ENCODE measurements around the gene CAMKK2.
"Not testable (repeated sequence)": the region's sequence is repeated elsewhere in the genome, so short reads cannot be mapped to it uniquely, and the experiment has no call there.

The CAMKK2 gene

DNA sequence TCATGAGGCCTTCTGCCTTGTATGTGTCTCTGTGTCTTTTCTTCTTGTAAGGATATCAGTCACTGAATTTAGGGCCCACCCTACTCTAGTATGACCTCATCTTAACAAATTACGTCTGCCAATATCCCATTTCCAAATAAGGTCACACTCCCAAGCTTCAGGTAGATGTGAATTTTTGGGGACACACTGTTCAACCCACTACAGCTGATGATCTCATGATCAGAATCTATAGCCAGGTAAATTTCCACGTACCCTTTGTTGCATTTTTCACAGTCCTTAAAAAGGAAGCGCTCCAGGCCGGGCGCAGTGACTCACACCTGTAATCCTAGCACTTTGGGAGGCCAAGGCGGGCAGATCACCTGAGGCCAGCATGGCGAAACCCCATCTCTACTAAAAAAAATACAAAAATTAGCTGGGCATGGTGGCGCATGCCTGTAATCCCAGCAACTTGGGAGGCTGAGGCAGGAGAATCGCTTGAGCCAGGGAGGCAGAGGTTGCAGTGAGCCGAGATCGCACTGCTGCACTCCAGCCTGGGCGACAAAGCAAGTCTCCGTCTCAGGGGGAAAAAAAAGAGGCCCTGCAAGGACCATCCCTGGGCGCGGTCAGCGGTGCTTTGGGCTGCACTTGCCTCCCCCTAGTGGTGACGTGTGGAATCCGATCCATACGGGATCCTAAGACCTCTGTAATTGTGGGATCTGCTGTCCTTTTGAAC lies 66.5 kb downstream of the CAMKK2 start:
- H3K4me3 ChIP-seq (ENCODE audit: insufficient read depth, low read depth, low read length, poor library complexity, severe bottlenecking); H3K9me3 ChIP-seq (ENCODE audit: control insufficient read depth, low read length); H3K27me3 ChIP-seq (replicated peaks; ENCODE audit: control insufficient read depth, insufficient read depth, low read length, poor library complexity, severe bottlenecking); H3K27ac ChIP-seq (ENCODE audit: insufficient read depth, low read length, poor library complexity, severe bottlenecking): not testable (repeated sequence)
- peak; percentile 27 to 46 (median 27) for DNase-seq
- H3K4me1 ChIP-seq (ENCODE audit: control insufficient read depth, insufficient read depth, low read length, poor library complexity, severe bottlenecking): peaks cover 23% of the 10 kb centered on the region
- H3K36me3 ChIP-seq (ENCODE audit: control insufficient read depth, insufficient read depth, low read length): peaks cover 40% of the 10 kb centered on the region

GRCh38 chr12:121228919-121229665 lies 67.4 kb downstream of the CAMKK2 start:
- peaks cover 34% of the 10 kb centered on the region for H3K36me3 ChIP-seq (ENCODE audit: control insufficient read depth, insufficient read depth, low read length)
- H3K27ac ChIP-seq (ENCODE audit: insufficient read depth, low read length, poor library complexity, severe bottlenecking): no peak overlapping the region
- peaks cover 31% of the 10 kb centered on the region for H3K4me1 ChIP-seq (ENCODE audit: control insufficient read depth, insufficient read depth, low read length, poor library complexity, severe bottlenecking)
- no peak overlapping the region for H3K4me3 ChIP-seq (ENCODE audit: insufficient read depth, low read depth, low read length, poor library complexity, severe bottlenecking)
- DNase-seq: no peak
- no peaks in the 10 kb centered on the region for H3K27me3 ChIP-seq (replicated peaks; ENCODE audit: control insufficient read depth, insufficient read depth, low read length, poor library complexity, severe bottlenecking)
- H3K9me3 ChIP-seq (ENCODE audit: control insufficient read depth, low read length): no peaks in the 10 kb centered on the region

DNA sequence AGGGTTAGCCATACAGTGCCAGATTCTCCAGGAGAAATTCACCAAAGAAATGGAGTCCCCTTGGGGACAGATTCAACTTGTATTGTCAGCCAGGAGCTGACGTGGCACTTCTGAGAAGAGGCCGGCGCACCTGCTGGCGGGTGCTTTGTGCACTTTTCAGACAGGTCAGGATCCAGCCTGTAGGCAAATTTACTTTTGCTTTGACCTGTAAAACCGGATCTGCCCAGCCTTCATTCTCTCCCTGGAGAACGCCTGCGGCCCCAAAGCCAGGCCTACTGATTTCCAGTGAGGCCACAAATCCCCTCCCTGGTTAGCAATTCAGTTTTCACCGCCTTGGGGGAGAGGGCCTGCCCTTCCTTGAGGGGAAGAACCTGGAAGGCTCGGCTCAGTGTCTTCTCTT lies 69.2 kb downstream of the CAMKK2 start:
- Histone ChIP-seq H3K9me3 (ENCODE audit: control insufficient read depth, low read length) (no peaks in the 10 kb centered on the region), H3K36me3 (ENCODE audit: control insufficient read depth, insufficient read depth, low read length) (peaks cover 17% of the 10 kb centered on the region), H3K4me3 (ENCODE audit: insufficient read depth, low read depth, low read length, poor library complexity, severe bottlenecking) (no peak overlapping the region), H3K27me3 (replicated peaks; ENCODE audit: control insufficient read depth, insufficient read depth, low read length, poor library complexity, severe bottlenecking) (no peaks in the 10 kb centered on the region), H3K4me1 (ENCODE audit: control insufficient read depth, insufficient read depth, low read length, poor library complexity, severe bottlenecking) (peaks cover 45% of the 10 kb centered on the region), H3K27ac (ENCODE audit: insufficient read depth, low read length, poor library complexity, severe bottlenecking) (no peak overlapping the region)
- no peak for DNase-seq

- H3K4me1 ChIP-seq (ENCODE audit: control insufficient read depth, insufficient read depth, low read length, poor library complexity, severe bottlenecking): peaks cover 45% of the 10 kb centered on the region
Observed at GRCh38 chr12:121226871-121227270, 69.6 kb downstream of the CAMKK2 start.

DNA sequence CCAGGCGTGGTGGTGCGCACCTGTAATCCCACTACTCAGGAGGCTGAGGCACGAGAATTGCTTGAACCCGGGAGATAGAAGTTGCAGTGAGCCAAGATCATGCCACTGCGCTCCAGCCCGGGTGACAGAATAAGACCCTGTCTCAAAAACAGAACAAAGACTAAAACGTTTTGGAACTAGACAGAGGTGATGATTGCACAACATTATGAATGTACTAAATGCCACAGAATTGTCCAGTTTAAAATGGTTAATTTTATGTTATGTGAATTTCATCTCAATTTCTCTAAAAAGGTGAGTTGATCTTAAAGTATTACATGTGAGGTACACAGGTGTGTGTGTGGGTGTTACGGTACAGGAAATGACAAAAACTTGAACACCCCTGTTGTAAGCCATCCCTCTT lies 70.1 kb downstream of the CAMKK2 start:
- Histone ChIP-seq H3K27ac (ENCODE audit: insufficient read depth, low read length, poor library complexity, severe bottlenecking) (no peak overlapping the region), H3K4me1 (ENCODE audit: control insufficient read depth, insufficient read depth, low read length, poor library complexity, severe bottlenecking) (peaks cover 45% of the 10 kb centered on the region), H3K9me3 (ENCODE audit: control insufficient read depth, low read length) (no peaks in the 10 kb centered on the region), H3K36me3 (ENCODE audit: control insufficient read depth, insufficient read depth, low read length) (peaks cover 9% of the 10 kb centered on the region), H3K4me3 (ENCODE audit: insufficient read depth, low read depth, low read length, poor library complexity, severe bottlenecking) (no peak overlapping the region), H3K27me3 (replicated peaks; ENCODE audit: control insufficient read depth, insufficient read depth, low read length, poor library complexity, severe bottlenecking) (no peaks in the 10 kb centered on the region)
- no peak for DNase-seq

More at GRCh38 chr12:121226871-121227270, 69.6 kb downstream of the CAMKK2 start:
- H3K27me3 ChIP-seq (replicated peaks; ENCODE audit: control insufficient read depth, insufficient read depth, low read length, poor library complexity, severe bottlenecking); H3K27ac ChIP-seq (ENCODE audit: insufficient read depth, low read length, poor library complexity, severe bottlenecking); H3K4me3 ChIP-seq (ENCODE audit: insufficient read depth, low read depth, low read length, poor library complexity, severe bottlenecking); H3K9me3 ChIP-seq (ENCODE audit: control insufficient read depth, low read length); DNase-seq: not testable (repeated sequence)
- peaks cover 13% of the 10 kb centered on the region for H3K36me3 ChIP-seq (ENCODE audit: control insufficient read depth, insufficient read depth, low read length)

DNA sequence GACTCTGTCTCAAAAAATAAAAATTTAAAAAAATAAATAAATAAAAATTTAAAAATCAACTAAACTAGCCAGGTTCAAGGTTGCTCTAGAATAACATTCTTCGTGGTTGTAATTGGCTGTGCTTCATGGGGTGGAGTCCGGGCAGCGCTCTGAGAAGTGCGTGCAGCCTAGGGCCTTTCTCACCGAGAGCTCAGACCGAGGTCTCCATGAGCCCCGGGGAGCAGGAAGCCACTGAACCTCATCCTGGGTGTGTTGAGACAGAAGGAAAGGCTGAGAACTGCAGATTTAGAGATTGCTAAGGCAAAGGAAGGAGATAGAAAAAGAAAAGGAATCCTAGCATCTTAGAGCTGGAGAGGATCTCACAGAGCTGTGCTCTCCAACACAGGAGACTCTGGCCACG lies 71.9 kb downstream of the CAMKK2 start:
- Histone ChIP-seq H3K27ac (ENCODE audit: insufficient read depth, low read length, poor library complexity, severe bottlenecking) (peak overlapping the region; percentile 38), H3K4me3 (ENCODE audit: insufficient read depth, low read depth, low read length, poor library complexity, severe bottlenecking) (no peak overlapping the region)

GRCh38 chr12:121223292-121224285 lies 72.9 kb downstream of the CAMKK2 start:
- peak in 1 of 3 donors; percentile 14 for DNase-seq
- H3K27ac ChIP-seq (ENCODE audit: insufficient read depth, low read length, poor library complexity, severe bottlenecking): peak overlapping the region; percentile 50
- peaks cover 45% of the 10 kb centered on the region for H3K4me1 ChIP-seq (ENCODE audit: control insufficient read depth, insufficient read depth, low read length, poor library complexity, severe bottlenecking)

More for the DNA sequence above, 71.9 kb downstream of the CAMKK2 start:
- H3K27me3 ChIP-seq (replicated peaks; ENCODE audit: control insufficient read depth, insufficient read depth, low read length, poor library complexity, severe bottlenecking): no peaks in the 10 kb centered on the region
- H3K36me3 ChIP-seq (ENCODE audit: control insufficient read depth, insufficient read depth, low read length): peaks cover 9% of the 10 kb centered on the region
- H3K4me1 ChIP-seq (ENCODE audit: control insufficient read depth, insufficient read depth, low read length, poor library complexity, severe bottlenecking): peaks cover 45% of the 10 kb centered on the region
- peak; percentile 19 to 40 (median 35) for DNase-seq
- no peaks in the 10 kb centered on the region for H3K9me3 ChIP-seq (ENCODE audit: control insufficient read depth, low read length)

DNA sequence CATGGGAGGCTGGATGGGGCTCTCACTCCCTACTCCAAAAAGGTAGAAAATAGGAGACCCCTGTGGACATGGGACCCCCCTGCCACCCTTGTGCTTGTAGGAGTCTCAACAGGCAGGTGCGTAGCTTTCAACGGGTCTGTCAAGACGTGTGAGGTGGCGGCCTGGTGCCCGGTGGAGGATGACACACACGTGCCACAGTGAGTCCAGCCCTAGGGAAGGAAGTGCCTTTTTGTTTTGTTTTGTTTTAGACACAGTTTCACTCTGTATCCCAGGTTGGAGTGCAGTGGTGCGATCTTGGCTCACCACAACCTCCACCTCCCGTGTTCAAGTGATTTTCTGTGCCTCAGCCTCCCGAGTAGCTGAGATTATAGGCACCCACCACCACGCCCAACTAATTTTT lies 73.7 kb downstream of the CAMKK2 start:
- peak overlapping the region; percentile 50 for H3K27ac ChIP-seq (ENCODE audit: insufficient read depth, low read length, poor library complexity, severe bottlenecking)
- no peak for DNase-seq
- no peaks in the 10 kb centered on the region for H3K9me3 ChIP-seq (ENCODE audit: control insufficient read depth, low read length)

More at GRCh38 chr12:121223292-121224285, 72.9 kb downstream of the CAMKK2 start:
- H3K36me3 ChIP-seq (ENCODE audit: control insufficient read depth, insufficient read depth, low read length): peaks cover 4% of the 10 kb centered on the region
- H3K9me3 ChIP-seq (ENCODE audit: control insufficient read depth, low read length): no peaks in the 10 kb centered on the region
- no peak overlapping the region for H3K4me3 ChIP-seq (ENCODE audit: insufficient read depth, low read depth, low read length, poor library complexity, severe bottlenecking)
- H3K27me3 ChIP-seq (replicated peaks; ENCODE audit: control insufficient read depth, insufficient read depth, low read length, poor library complexity, severe bottlenecking): no peaks in the 10 kb centered on the region

GRCh38 chr12:121219353-121219986 lies 77.0 kb downstream of the CAMKK2 start:
- Histone ChIP-seq H3K9me3 (ENCODE audit: control insufficient read depth, low read length) (no peaks in the 10 kb centered on the region), H3K27me3 (replicated peaks; ENCODE audit: control insufficient read depth, insufficient read depth, low read length, poor library complexity, severe bottlenecking) (no peaks in the 10 kb centered on the region), H3K36me3 (ENCODE audit: control insufficient read depth, insufficient read depth, low read length) (peaks cover 23% of the 10 kb centered on the region), H3K4me1 (ENCODE audit: control insufficient read depth, insufficient read depth, low read length, poor library complexity, severe bottlenecking) (peaks cover 22% of the 10 kb centered on the region), H3K4me3 (ENCODE audit: insufficient read depth, low read depth, low read length, poor library complexity, severe bottlenecking) (no peak overlapping the region), H3K27ac (ENCODE audit: insufficient read depth, low read length, poor library complexity, severe bottlenecking) (no peak overlapping the region)
- DNase-seq: no peak

More for the DNA sequence above, 73.7 kb downstream of the CAMKK2 start:
- Histone ChIP-seq H3K36me3 (ENCODE audit: control insufficient read depth, insufficient read depth, low read length) (peaks cover 10% of the 10 kb centered on the region), H3K4me1 (ENCODE audit: control insufficient read depth, insufficient read depth, low read length, poor library complexity, severe bottlenecking) (peaks cover 45% of the 10 kb centered on the region), H3K27me3 (replicated peaks; ENCODE audit: control insufficient read depth, insufficient read depth, low read length, poor library complexity, severe bottlenecking) (no peaks in the 10 kb centered on the region), H3K4me3 (ENCODE audit: insufficient read depth, low read depth, low read length, poor library complexity, severe bottlenecking) (no peak overlapping the region)
